Stimulated activated CD8-positive, alpha-beta memory T cell treated with anti-CD3 and anti-CD28 coated beads, Interleukin-7, amount 100 ng/mL, for 1 hour (primary cell): ENCODE measurements around the gene ZNF211.

Experiments
- DNase-seq, 2 donors: peaks; one replicate each; pipeline ENCODE4 v3.0.0-alpha.2; 2020; ENCODE audit warnings: low read depth in 2 of 2

ZNF211 gene

GRCh38 chr19:57632987-57633831, at the start of gene ZNF211:
Gene ZNF211 (plus strand): TSS chr19:57633168. CDS start chr19:57633347, 179 bp downstream.
- peak; percentile 71 to 73 for DNase-seq

- DNase-seq, result peak; percentile 61 to 76
Measured at GRCh38 chr19:57583521-57584416, 49.2 kb upstream of the ZNF211 start, which contains the start of gene ZIK1. Gene ZIK1 (plus strand): TSS chr19:57584145. CDS start chr19:57584357, 212 bp downstream.

GRCh38 chr19:57587529-57587928, 45.4 kb upstream of the ZNF211 start:
- no peak for DNase-seq

GRCh38 chr19:57599377-57599760, 33.6 kb upstream of the ZNF211 start:
- no peak for DNase-seq

DNA sequence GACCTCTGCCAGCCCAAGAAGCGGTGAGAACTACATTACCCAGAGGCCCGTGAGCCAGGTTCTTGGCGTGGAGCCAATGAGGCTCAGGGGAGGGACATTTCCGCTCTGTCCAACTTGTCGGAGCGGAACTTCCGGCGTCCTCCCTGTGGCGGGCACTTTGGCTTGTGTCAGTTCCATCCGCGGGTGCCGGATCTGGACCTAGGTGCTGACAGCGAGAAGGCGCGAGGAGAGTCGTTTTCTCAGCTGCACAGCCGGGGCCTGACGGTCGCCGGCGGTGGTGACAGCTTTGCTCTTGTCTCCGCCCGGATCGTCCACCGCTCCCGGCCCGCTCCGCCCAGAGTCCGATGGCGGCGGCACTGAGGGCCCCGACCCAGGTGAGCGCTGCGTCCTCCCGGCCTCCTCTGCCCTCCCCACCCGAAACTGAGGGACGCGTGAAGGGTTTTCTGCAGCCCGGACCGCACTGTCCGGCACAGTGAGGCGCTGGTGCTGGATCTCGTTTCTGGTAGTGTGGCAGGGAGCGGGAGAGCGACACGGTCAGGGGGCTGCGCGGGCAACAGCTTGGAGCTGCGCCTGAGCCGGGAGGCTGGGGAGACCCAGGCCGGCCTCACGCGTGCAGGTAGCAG, 33.1 kb upstream of the ZNF211 start, which contains the start of gene ZNF530:
Gene ZNF530, plus strand, starts transcription at position 125 of the 623 bp plus-strand sequence. CDS start 4,461 bp downstream, outside the sequence.
- peak; percentile 73 to 77 for DNase-seq

GRCh38 chr19:57606931-57607330, 26.0 kb upstream of the ZNF211 start:
- DNase-seq, result no peak

DNA sequence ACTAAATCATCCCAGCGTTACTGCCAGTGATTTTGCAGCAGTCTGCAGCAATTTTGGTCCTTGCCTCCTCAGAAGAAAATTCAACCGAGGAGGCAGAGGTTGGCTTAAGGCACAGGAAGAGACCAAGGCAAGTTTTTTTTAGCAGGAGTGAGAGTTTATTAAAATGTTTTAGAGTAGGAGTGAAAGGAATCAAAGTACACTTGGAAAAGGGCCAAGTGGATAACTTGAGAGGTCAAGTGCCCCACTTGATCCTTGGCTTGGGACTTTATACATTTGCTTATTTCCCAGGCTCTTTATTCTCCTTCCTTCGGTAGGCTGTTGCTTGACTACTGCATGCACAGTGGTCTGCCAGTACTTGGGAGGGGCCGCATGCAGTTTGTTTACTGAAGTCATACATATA, 21.9 kb upstream of the ZNF211 start:
- DNase-seq, result no peak

DNA sequence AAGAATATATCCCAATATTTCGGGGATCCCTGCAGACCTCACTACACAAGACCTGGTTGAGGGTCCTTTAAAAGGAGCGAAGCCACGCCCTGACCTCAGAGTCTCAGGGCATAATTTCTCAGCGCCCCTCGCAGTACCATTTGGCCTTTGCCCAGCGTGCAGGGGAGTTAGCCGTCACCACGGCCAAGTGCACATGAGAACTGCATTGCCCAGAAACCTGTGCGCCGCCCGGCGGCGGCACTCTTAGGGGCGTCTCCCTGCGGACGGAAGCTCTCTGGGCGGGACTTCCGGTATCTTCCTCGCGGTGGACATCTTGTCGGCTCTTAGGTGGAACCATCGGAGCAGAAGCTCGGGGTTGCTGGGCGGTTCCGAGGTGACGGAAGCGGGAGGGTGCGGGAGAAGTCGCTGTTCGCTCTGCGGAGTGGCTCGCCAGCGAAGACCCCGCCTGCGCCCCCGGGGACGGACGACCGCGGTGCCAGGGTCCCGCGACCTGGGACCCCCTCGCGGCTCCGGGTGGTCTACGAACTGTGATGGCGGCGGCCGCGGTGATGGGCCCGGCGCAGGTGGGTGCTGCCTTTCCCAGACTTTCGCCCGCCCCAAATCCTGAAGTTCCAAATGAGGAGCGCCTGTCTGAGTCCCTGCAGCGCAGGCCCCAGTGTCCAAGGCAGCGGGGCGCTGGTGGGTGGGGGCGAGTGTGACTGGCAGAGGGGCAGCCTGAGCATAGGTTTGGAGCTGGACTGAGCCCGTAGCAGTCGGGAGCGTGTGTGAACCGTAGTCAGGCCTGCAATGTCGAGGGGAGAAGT, 18.8 kb upstream of the ZNF211 start, which contains the start of gene ZNF134:
Gene ZNF134, plus strand, starts transcription at position 302 of the 803 bp plus-strand sequence. CDS start 5,227 bp downstream, outside the sequence.
- DNase-seq, result peak; percentile 77 to 79

DNA sequence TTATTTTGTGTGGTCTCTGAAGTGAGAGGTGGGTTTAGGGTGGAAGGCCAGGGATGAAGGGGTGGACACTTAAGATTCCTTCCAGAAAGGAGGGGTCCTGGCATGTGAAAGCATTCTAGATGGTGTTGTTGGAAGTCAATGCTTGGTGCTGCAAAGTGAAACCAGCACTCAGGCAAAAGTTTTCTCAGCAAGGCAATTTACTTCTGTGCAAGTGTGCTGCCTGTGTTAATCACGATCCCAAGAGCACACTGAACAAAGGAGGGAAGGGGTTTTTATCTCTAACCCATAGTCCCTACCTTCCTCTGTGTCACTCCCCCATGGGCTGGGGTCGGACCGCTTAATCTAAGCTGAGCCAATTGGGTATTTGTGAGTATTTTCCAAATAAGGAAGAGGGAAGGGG, 17.6 kb upstream of the ZNF211 start:
- DNase-seq, result no peak

DNA sequence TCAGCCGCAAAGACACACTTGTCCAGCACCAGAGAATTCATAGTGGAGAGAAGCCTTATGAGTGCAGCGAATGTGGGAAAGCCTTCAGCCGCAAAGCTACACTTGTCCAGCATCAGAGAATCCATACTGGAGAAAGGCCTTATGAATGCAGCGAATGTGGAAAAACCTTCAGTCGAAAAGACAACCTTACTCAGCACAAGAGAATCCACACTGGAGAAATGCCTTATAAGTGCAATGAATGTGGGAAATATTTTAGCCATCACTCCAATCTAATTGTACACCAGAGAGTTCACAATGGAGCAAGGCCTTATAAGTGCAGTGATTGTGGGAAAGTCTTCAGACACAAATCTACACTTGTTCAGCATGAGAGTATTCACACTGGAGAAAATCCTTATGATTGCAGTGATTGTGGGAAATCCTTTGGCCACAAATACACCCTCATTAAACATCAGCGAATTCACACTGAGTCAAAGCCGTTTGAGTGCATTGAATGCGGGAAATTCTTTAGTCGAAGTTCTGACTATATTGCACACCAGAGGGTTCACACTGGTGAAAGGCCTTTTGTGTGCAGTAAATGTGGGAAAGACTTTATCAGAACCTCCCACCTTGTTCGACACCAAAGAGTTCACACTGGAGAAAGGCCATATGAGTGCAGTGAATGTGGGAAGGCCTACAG, 12.2 kb upstream of the ZNF211 start:
- DNase-seq, result no peak

DNA sequence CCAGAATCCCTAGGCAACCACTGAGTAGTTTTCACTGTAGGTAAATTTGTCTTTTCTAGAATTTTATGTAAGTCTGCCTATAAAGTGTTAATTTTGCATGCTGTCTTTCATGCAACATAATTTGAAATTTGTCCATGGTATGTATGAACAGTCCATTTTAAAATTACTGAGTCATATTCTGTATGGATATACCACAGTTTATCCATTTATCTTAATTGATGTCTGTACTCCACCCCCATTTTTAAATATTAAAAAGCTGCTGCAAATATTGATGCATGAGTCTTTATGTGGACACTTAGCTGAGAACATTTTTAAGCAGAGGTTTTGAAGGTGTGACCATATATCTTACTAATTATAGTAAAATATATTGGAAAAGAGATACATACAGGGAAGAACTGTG, 9.9 kb upstream of the ZNF211 start:
- DNase-seq, result no peak

DNA sequence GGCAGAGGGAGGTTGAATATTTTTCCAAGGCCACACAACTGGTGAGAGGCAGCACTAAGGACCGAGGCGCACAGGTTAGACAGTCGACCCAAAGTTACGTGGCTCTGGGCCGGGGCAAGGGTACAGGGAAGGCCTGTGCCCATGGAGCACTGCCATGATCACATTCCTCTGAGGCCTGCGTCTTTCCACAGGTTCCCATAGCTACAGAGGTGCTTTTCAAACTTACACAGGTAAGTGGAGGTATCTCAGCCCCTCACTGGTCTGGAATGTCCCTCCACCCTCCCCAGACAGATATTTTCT, 814 bp downstream of the ZNF211 start:
- DNase-seq, result no peak

- no peak for DNase-seq
Measured at GRCh38 chr19:57637379-57637778, 4.4 kb downstream of the ZNF211 start.

GRCh38 chr19:57641715-57642234, 8.8 kb downstream of the ZNF211 start:
- no peak for DNase-seq

GRCh38 chr19:57642396-57643046, 9.6 kb downstream of the ZNF211 start:
- DNase-seq, result no peak

DNA sequence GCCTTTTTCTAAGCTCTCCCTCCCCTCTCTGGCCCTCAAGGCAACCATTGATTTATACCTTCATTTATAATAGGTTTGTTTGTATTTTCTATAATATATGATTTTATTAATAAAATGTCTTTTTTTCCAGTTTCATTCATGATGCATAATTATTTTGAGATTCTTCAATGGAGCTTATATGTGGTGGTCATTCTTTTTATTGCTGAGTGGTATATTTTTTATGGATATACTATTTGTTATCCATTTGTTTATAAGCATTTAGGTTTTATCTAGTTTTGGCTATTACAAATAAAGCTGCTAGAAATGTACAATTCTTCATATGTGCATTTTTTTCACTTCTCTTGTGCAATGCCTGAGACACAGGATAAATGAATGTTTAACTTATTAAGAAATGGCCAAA, 10.8 kb downstream of the ZNF211 start:
- no peak for DNase-seq

DNA sequence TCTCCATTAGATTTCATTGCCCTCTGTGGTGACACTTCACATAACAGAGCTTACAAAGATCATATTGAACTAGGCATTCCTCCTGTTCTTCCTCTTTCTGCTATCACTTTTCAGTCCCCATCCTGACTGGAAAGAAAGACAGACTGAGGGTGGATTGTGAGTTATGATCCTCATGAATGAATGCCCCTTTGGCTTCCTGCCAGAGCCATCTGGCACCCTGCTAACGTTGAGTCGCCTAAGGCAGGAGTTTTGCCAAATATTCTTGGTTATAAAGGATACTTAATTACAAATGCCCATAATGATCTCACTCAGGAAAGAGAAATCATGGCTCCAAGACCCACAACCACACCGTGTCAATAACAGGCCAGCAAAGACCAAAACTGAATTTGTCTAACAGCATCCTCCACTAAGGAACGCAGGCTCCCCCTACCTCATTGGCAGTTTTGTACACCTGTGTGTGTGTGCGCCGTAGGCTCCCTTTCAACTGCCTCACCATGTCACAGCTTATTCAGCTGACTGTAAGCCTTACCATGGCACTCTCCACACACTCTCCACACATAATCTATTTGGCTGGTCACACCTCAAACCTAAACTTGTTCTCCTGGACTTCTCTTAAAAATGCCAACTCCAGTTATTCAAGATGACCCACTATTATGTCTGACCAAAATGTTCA, 15.5 kb downstream of the ZNF211 start:
- DNase-seq, result no peak

- no peak for DNase-seq
Measured at GRCh38 chr19:57651654-57651996, 18.7 kb downstream of the ZNF211 start.

GRCh38 chr19:57653689-57654088, 20.7 kb downstream of the ZNF211 start:
- no peak for DNase-seq
